ENCODE results near the gene SHQ1. TPM values are rescaled to one million over a fixed set of nuclear protein-coding genes. Genes with fewer than 3 reads are reported as not detected.
"Not testable (repeated sequence)": the region's sequence is repeated elsewhere in the genome, so short reads cannot be mapped to it uniquely, and the experiment has no call there.

The SHQ1 gene
- total RNA-seq, 1 experiment from 2014 or later, result 27.6 TPM

DNA sequence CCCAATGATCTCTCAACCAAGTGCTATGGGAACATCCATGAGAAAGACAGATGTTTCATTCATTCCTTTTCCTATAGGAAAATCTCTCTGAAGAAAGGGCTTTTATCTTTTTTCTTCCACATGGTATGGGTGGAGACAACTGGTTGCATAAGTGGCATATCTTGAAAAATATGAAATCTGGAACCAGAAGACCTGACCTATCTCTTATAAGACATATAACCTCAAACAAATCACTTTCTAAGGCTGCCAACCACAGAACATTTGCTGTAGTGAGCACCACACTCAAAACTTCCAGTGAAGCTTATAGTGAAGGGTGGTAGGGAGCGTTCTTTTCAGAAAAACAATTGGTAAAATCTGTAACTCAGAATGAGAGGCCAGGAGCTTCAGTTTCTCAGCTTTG is 58.5 kb downstream of the SHQ1 start (continued):
- TF ChIP-seq RAD21 (IDR thresholded peaks at IDR 0.05; ENCODE audit: low read depth), result no peak

DNA sequence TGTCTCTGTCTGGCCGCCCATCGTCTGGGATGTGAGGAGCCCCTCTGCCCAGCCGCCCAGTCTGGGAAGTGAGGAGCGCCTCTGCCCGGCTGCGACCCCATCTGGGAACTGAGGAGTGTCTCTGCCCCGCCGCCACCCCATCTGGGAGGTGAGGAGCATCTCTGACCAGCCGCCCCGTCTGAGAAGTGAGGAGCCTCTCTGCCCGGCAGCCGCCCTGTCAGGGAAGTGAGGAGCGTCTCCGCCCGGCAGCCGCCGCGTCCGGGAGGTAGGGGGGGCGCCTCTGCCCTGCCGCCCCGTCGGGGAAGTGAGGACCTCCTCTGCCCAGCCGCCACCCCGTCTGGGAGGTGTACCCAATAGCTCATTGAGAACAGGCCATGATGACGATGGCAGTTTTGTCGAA is 60.0 kb downstream of the SHQ1 start:
- ATAC-seq; H3K36me3 ChIP-seq (ENCODE audit: control insufficient read depth in 1 of 2, insufficient read depth in 2 of 2, low read length in 2 of 2); H3K9me2 ChIP-seq (ENCODE audit: insufficient read depth); DNase-seq (ENCODE audit: low read depth, low spot score); CTCF ChIA-PET; H2AFZ ChIP-seq (ENCODE audit: low read depth, low read length, poor library complexity, severe bottlenecking); H3K9ac ChIP-seq (ENCODE audit: low read length); H3K4me3 ChIP-seq (replicated peaks in 1 of 2; ENCODE audit: low read depth in 1 of 2, low read length in 2 of 2); intact Hi-C loops (cut with micrococcal nuclease); BruUV-seq (replicated peaks); H3K79me2 ChIP-seq (ENCODE audit: insufficient read depth, low read length); H3K27me3 ChIP-seq (ENCODE audit: insufficient read depth, low read length); H3K27ac ChIP-seq (ENCODE audit: low read depth, low read length); H4K20me1 ChIP-seq (ENCODE audit: insufficient read depth); RAD21 ChIA-PET (ENCODE audit: low non-redundant PET in 1 of 2, low total read pairs in 2 of 2, uncharacterized antibody in 2 of 2, unreplicated experiment in 2 of 2); POLR2A ChIA-PET; H3K4me2 ChIP-seq (ENCODE audit: low read length); H3K9me3 ChIP-seq (ENCODE audit: control insufficient read depth in 1 of 2, insufficient read depth in 1 of 2, low read depth in 1 of 2, low read length in 2 of 2); H3K4me1 ChIP-seq (ENCODE audit: control insufficient read depth in 1 of 2, insufficient read depth in 2 of 2, low read length in 2 of 2): not testable (repeated sequence)

DNA sequence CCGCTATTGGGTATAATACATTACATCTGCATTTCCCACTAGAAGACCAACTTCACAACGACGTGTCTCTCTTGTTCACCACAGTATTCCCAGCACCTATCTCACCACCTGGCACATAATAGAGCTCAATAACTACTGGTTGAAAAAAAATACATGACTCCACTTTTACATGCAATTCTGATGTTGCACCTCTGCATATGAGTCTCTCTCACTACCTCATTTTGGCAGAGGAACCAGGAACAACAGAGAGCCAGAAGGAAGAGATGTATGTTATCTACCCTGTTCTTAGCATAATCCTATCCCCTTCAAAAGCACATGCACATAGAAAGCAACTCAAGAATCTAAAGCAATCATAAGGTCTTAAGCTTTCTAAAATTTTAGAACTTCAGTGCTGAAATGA is 61.6 kb downstream of the SHQ1 start:
- Histone ChIP-seq H3K36me3 (ENCODE audit: control insufficient read depth in 1 of 2, insufficient read depth in 2 of 2, low read length in 2 of 2) (no peaks in the 10 kb centered on the region; a peak in 1 of 4 replicates), H2AFZ (ENCODE audit: low read depth, low read length, poor library complexity, severe bottlenecking) (no peak overlapping the region), H3K9me3 (ENCODE audit: control insufficient read depth in 1 of 2, insufficient read depth in 1 of 2, low read depth in 1 of 2, low read length in 2 of 2) (no peaks in the 10 kb centered on the region), H3K79me2 (ENCODE audit: insufficient read depth, low read length) (no peaks in the 10 kb centered on the region), H3K9ac (ENCODE audit: low read length) (no peak overlapping the region), H3K27ac (ENCODE audit: low read depth, low read length) (no peak overlapping the region), H3K9me2 (ENCODE audit: insufficient read depth) (no peaks in the 10 kb centered on the region), H3K27me3 (ENCODE audit: insufficient read depth, low read length) (no peaks in the 10 kb centered on the region), H3K4me2 (ENCODE audit: low read length) (no peak overlapping the region), H4K20me1 (ENCODE audit: insufficient read depth) (no peaks in the 10 kb centered on the region), H3K4me3 (replicated peaks in 1 of 2; ENCODE audit: low read depth in 1 of 2, low read length in 2 of 2) (no peak overlapping the region), H3K4me1 (ENCODE audit: control insufficient read depth in 1 of 2, insufficient read depth in 2 of 2, low read length in 2 of 2) (no peaks in the 10 kb centered on the region)
- ChIA-PET POLR2A (no interaction called here), CTCF (no interaction called here), RAD21 (ENCODE audit: low non-redundant PET in 1 of 2, low total read pairs in 2 of 2, uncharacterized antibody in 2 of 2, unreplicated experiment in 2 of 2) (no interaction called here)
- no peak for ATAC-seq
- BruUV-seq (replicated peaks), result no TSS peak
- intact Hi-C loops (cut with micrococcal nuclease), result no loop called here
- DNase-seq (ENCODE audit: low read depth, low spot score), result no peak
- TF ChIP-seq EGR1 (IDR thresholded peaks at IDR 0.05; ENCODE audit: low read depth) (no peak), JUND (IDR thresholded peaks at IDR 0.05) (no peak), POLR2A (IDR thresholded peaks at IDR 0.05; ENCODE audit: borderline replicate concordance, extremely low read depth, insufficient read depth, insufficient read length) (no peak), CBX3 (IDR thresholded peaks at IDR 0.05; ENCODE audit: low read depth) (no peak), EZH2 (IDR thresholded peaks at IDR 0.05) (no peak), TCF7L2 (IDR thresholded peaks at IDR 0.05; ENCODE audit: borderline replicate concordance, extremely low read depth, insufficient read depth, insufficient read length) (no peak), SP1 (IDR thresholded peaks at IDR 0.05; ENCODE audit: low read depth) (no peak), POLR2AphosphoS5 (IDR thresholded peaks at IDR 0.05; ENCODE audit: low read depth, low read length) (no peak)
- TF ChIP-seq, protein P1, sequence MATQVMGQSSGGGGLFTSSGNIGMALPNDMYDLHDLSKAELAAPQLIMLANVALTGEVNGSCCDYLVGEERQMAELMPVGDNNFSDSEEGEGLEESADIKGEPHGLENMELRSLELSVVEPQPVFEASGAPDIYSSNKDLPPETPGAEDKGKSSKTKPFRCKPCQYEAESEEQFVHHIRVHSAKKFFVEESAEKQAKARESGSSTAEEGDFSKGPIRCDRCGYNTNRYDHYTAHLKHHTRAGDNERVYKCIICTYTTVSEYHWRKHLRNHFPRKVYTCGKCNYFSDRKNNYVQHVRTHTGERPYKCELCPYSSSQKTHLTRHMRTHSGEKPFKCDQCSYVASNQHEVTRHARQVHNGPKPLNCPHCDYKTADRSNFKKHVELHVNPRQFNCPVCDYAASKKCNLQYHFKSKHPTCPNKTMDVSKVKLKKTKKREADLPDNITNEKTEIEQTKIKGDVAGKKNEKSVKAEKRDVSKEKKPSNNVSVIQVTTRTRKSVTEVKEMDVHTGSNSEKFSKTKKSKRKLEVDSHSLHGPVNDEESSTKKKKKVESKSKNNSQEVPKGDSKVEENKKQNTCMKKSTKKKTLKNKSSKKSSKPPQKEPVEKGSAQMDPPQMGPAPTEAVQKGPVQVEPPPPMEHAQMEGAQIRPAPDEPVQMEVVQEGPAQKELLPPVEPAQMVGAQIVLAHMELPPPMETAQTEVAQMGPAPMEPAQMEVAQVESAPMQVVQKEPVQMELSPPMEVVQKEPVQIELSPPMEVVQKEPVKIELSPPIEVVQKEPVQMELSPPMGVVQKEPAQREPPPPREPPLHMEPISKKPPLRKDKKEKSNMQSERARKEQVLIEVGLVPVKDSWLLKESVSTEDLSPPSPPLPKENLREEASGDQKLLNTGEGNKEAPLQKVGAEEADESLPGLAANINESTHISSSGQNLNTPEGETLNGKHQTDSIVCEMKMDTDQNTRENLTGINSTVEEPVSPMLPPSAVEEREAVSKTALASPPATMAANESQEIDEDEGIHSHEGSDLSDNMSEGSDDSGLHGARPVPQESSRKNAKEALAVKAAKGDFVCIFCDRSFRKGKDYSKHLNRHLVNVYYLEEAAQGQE (IDR thresholded peaks at IDR 0.05; ENCODE audit: low read depth), result no peak
- TF ChIP-seq, protein P2, sequence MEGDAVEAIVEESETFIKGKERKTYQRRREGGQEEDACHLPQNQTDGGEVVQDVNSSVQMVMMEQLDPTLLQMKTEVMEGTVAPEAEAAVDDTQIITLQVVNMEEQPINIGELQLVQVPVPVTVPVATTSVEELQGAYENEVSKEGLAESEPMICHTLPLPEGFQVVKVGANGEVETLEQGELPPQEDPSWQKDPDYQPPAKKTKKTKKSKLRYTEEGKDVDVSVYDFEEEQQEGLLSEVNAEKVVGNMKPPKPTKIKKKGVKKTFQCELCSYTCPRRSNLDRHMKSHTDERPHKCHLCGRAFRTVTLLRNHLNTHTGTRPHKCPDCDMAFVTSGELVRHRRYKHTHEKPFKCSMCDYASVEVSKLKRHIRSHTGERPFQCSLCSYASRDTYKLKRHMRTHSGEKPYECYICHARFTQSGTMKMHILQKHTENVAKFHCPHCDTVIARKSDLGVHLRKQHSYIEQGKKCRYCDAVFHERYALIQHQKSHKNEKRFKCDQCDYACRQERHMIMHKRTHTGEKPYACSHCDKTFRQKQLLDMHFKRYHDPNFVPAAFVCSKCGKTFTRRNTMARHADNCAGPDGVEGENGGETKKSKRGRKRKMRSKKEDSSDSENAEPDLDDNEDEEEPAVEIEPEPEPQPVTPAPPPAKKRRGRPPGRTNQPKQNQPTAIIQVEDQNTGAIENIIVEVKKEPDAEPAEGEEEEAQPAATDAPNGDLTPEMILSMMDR (IDR thresholded peaks at IDR 0.05 in 2 of 3, conservative IDR thresholded peaks at IDR 0.05 in 1 of 3; ENCODE audit: borderline replicate concordance in 1 of 3, insufficient read depth in 1 of 3, low read depth in 2 of 3, low read length in 2 of 3), result no peak

All from HCT116 (cell line).